ENCODE measurements around the gene SLC5A8.

Gene SLC5A8

GRCh38 chr12:101166866-101167265 lies 43.2 kb downstream of the SLC5A8 start:
- no peak for DNase-seq

GRCh38 chr12:101165319-101165718 lies 44.7 kb downstream of the SLC5A8 start:
- DNase-seq = no peak

DNA sequence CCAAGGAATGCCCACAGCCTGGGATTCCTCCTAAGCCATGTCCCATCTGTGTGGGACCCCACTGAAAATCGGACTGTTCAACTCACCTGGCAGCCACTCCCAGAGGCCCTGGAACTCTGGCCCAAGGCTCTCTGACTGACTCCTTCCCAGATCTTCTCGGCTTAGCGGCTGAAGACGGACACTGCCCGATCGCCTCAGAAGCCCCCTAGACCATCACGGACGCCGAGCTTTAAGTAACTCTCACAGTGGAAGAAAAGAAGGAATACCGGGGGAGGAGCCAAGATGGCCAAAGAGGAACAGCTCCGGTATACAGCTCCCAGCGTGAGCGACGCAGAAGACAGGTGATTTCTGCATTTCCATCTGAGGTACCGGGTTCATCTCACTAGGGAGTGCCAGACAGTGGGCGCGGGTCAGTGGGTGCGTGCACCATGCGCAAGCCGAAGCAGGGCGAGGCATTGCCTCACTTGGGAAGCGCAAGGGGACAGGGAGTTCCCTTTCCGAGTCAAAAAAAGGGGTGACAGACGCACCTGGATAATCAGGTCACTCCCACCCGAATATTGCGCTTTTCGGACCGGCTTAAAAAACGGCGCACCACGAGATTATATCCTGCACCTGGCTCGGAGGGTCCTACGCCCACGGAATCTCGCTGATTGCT lies 64.1 kb downstream of the SLC5A8 start:
- DNase-seq = peak; percentile 28

DNA sequence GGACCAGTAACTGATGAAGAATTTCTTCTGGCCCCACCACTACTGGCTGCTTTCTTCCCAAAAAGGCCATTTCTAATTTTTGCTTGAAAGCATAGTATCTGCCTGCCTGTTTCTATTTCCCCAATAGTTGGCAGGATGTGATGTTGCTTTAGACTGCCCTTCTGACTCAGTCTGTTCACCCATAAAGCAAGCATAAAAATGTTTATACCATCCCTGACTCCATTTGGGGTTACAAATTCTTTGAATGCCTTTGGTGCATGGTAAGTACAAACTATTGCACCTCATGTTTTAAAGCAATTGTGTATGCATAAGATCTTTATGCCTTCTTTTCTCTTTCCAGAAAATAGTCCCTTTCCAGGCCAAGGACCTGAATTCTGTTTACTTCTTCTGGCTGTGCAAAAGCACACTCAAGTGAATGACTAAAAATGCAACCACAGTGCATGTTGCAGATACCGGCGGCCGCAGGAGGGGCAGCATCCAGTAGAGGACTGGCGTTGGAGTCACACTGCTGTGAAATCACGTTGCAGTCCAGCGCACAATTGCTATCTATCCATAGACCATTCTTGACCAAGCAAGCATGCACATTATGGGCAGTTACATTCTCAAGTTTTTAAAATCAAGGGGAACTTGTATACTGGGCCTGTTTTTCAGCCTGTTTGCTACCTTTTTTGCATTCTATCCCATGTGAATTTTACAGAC lies 82.4 kb downstream of the SLC5A8 start:
- DNase-seq = no peak

DNA sequence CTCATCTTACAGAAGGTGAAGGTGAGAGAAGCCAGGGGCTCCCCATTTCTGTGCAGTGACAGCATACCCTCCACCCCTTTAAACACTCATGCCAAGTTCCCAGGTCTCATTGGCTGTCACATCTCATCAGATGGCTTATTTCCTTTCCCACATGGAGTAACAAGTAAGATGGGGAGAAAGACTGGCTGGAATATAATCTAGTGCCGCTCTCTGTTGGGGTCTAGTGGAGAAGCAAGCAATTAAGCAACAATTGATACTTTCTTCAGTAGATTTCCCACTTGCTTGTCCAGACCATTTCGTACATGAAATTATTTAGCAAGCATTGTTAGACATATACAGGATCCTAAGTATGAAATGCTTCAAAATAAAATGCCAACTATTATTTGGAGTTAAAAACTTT lies 92.2 kb downstream of the SLC5A8 start:
- DNase-seq = no peak

- DNase-seq = no peak
These were observed 93.1 kb downstream of the SLC5A8 start for GRCh38 chr12:101116911-101117310.

DNA sequence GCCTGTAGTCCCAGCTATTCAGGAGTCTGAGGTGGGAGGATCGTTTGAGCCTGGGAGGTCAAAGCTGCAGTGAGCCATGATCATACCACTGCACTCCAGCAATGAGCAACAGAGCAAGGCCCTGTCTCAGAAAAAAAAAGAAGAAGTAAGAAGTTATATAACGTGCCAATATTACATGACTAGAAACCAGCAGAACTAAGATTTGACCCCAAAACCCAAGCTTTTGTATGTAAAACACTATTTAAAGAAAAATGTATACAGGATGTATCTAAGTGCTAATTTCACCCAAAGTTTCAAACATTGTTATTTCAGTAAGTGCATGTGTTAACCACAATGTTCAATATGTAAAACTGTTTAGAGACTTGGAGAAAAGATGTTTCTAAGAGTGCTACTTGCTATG lies 94.7 kb downstream of the SLC5A8 start:
- no peak for DNase-seq

DNA sequence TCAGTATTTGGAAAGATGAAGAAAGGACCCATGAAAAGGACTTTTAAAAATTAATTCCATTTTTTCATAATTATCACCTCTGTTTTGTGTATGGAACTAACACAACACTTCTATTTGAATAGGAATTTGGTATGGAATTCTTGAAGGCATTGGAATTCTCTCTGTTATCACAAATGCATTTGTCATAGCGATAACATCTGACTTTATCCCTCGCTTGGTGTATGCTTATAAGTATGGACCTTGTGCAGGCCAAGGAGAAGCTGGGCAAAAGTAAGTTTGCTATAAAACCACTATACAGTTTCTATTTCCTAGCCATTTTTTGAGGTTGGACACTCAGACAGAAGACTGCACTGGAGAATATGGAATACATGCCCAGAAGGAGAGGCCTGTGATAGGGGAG lies 98.6 kb downstream of the SLC5A8 start:
- no peak for DNase-seq

GRCh38 chr12:101110866-101111265 lies 99.2 kb downstream of the SLC5A8 start:
- DNase-seq = no peak

GRCh38 chr12:101108130-101108529 lies 101.9 kb downstream of the SLC5A8 start:
- no peak for DNase-seq

GRCh38 chr12:101107032-101107763 lies 102.8 kb downstream of the SLC5A8 start:
- no peak for DNase-seq

Data from NCI-H146 (cell line).